Neural crest cell (in vitro differentiated cells): Measurements from ENCODE around the gene ACKR3. TPM values are rescaled to one million over a fixed set of nuclear protein-coding genes. Genes with fewer than 3 reads are reported as not detected.

Experiments used
- DNase-seq: peaks from one replicate; pipeline ENCODE4 v3.0.0; 2021; ENCODE audit warnings: low read depth, mixed read lengths, low spot score
- H3K27ac Mint-ChIP-seq: one replicate; pipeline ENCODE4 v1.8.0; 2021; ENCODE audit warnings: mild to moderate bottlenecking, mixed read lengths; ENCODE audit not compliant: unreplicated experiment
- H3K27me3 Mint-ChIP-seq: 2 replicates; pipeline ENCODE4 v1.8.0; 2021; ENCODE audit warnings: low read depth, mild to moderate bottlenecking, mixed read lengths
- H3K36me3 Mint-ChIP-seq: 2 replicates; pipeline ENCODE4 v1.8.0; 2021; ENCODE audit warnings: low read depth, mild to moderate bottlenecking, mixed read lengths
- H3K4me1 Mint-ChIP-seq: 2 replicates; pipeline ENCODE4 v1.8.0; 2021; ENCODE audit warnings: mixed read lengths
- H3K4me3 Mint-ChIP-seq: one replicate; pipeline ENCODE4 v1.8.0; 2021; ENCODE audit warnings: mild to moderate bottlenecking, mixed read lengths
- H3K9me3 Mint-ChIP-seq: 2 replicates; pipeline ENCODE4 v1.8.0; 2021; ENCODE audit warnings: mixed read lengths
- total RNA-seq: library from RNA; stranded (reverse); gene quantifications from 2 replicates; pipeline ENCODE4 v1.2.1, GENCODE V29; 2021
- TF ChIP-seq, protein P1 (sequence below): fragments of 200-600 bp; sonication (generic); conservative IDR thresholded peaks from 2 replicates; pipeline ENCODE4 v1.5.0; 2021; ENCODE audit warnings: antibody characterized with exemption, mild to moderate bottlenecking

ACKR3 gene
- total RNA-seq, 1 donor from 2014 or later = 24.5 TPM

DNA sequence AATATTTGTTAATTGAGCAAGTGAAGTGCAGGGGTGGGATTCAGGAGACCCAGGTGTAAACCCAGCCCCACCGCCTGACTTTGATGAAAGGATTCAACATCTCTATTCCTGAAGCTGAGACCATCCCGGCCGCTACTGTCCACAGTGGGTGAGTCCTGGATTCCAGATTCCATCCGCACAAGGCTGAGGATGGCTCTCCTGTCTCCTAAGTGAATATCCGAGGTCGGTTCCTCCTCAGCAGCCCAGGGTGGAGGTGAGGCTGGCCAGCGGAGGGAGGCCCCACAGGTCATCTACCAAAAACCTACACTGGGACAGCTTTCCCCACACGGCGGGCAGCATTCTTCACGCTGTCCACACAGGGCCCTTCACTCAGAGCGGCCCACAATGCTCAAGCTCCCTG, 57.6 kb downstream of the ACKR3 start:
- H3K4me1 Mint-ChIP-seq = peaks cover 39% of the 10 kb centered on the region
- no peaks in the 10 kb centered on the region for H3K36me3 Mint-ChIP-seq
- H3K9me3 Mint-ChIP-seq = no peaks in the 10 kb centered on the region

DNA sequence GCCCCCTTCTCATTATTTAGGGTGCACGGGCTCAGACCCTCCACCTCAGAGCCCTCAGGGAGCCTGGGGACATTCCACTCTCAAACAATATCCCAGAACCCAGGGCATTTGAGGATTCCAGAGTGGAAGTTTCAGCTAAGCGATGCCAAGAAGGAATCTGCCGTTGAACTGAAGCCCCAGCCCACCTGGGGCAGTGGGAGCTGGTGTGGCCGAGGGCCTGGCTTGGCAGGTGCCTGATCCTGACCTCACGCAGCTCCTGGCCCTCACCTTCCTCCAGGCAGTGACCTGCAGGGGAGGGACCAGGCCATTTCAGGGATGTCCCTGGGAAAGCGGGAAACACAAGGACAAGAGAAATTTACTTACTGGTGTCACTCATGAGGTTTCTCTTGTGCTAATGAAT, 58.2 kb downstream of the ACKR3 start:
- Mint-ChIP-seq H3K4me3 (no peak overlapping the region), H3K36me3 (no peaks in the 10 kb centered on the region), H3K9me3 (no peaks in the 10 kb centered on the region), H3K4me1 (peaks cover 45% of the 10 kb centered on the region), H3K27ac (no peak overlapping the region), H3K27me3 (no peaks in the 10 kb centered on the region)
- no peak for DNase-seq
- TF ChIP-seq, protein P1, sequence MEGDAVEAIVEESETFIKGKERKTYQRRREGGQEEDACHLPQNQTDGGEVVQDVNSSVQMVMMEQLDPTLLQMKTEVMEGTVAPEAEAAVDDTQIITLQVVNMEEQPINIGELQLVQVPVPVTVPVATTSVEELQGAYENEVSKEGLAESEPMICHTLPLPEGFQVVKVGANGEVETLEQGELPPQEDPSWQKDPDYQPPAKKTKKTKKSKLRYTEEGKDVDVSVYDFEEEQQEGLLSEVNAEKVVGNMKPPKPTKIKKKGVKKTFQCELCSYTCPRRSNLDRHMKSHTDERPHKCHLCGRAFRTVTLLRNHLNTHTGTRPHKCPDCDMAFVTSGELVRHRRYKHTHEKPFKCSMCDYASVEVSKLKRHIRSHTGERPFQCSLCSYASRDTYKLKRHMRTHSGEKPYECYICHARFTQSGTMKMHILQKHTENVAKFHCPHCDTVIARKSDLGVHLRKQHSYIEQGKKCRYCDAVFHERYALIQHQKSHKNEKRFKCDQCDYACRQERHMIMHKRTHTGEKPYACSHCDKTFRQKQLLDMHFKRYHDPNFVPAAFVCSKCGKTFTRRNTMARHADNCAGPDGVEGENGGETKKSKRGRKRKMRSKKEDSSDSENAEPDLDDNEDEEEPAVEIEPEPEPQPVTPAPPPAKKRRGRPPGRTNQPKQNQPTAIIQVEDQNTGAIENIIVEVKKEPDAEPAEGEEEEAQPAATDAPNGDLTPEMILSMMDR = no peak

More for the DNA sequence above, 57.6 kb downstream of the ACKR3 start:
- TF ChIP-seq, protein P1 = no peak
- no peak for DNase-seq
- peak overlapping the region; percentile 88 for H3K27ac Mint-ChIP-seq
- no peaks in the 10 kb centered on the region for H3K27me3 Mint-ChIP-seq
- H3K4me3 Mint-ChIP-seq = no peak overlapping the region

DNA sequence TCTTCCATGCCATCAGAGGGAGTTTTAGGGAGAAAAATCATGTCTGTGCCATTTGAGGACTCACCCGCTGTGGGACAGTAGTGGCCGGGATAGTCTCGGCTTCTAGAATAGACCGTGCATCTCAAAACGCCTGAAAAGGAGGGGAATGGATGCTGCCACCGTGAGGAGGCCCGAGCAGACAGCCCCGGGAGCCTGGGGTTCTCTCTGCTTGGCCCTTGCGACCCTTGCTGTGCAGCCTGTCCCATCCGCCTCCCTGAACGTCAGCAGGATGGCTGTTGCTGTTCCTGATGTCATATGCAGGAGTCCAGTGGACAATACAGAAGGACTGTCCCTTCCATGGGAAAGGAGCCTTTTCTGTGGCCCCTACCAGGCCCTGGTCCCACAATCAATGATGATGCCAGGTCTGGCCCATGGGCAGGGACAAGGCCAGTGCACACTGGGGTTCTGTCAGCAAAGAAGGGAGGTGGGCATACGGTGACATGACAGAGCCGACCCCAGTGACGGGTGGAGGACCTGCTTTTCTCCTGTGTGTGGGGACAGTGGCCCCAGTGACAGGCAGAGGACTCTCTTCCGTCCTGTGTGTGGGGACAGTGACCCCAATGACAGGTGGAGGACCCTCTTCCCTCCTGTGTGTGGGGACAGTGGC, 58.8 kb downstream of the ACKR3 start:
- Mint-ChIP-seq H3K36me3 (no peaks in the 10 kb centered on the region), H3K9me3 (no peaks in the 10 kb centered on the region), H3K27ac (no peak overlapping the region), H3K27me3 (no peaks in the 10 kb centered on the region), H3K4me1 (peaks cover 48% of the 10 kb centered on the region), H3K4me3 (no peak overlapping the region)
- TF ChIP-seq, protein P1 = no peak
- no peak for DNase-seq

DNA sequence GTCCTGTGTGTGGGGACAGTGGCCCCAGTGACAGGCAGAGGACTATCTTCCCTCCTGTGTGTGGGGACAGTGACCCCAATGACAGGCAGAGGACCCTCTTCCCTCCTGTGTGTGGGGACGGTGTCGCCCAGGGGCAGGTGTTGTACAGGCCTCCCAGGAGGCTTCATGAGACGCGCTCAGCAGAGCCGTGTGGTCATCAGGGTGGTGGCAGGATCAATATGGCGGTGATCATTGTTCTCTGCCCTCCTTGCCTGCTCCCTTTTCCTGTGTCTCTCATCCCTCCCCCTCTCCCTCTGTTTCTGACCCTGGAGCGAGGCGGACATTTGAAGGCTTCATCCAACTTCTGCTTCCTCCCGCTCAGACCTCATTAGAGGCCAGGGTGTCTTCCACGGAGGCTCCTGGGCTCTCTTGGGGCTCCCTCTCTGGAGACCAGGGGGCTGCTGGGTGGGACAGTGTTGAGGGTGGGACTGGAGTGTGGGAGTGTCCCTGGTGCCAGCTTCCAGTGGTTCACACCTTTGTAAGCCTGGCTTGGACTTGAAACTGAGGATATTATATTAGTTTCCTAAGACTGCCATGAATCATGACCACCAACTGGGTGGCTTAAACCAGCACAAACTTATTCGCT, 59.5 kb downstream of the ACKR3 start:
- no peak overlapping the region for H3K27ac Mint-ChIP-seq
- H3K4me3 Mint-ChIP-seq = no peak overlapping the region
- H3K9me3 Mint-ChIP-seq = no peaks in the 10 kb centered on the region
- no peaks in the 10 kb centered on the region for H3K36me3 Mint-ChIP-seq
- TF ChIP-seq, protein P1 = no peak
- DNase-seq = no peak
- H3K4me1 Mint-ChIP-seq = peaks cover 53% of the 10 kb centered on the region
- no peaks in the 10 kb centered on the region for H3K27me3 Mint-ChIP-seq

DNA sequence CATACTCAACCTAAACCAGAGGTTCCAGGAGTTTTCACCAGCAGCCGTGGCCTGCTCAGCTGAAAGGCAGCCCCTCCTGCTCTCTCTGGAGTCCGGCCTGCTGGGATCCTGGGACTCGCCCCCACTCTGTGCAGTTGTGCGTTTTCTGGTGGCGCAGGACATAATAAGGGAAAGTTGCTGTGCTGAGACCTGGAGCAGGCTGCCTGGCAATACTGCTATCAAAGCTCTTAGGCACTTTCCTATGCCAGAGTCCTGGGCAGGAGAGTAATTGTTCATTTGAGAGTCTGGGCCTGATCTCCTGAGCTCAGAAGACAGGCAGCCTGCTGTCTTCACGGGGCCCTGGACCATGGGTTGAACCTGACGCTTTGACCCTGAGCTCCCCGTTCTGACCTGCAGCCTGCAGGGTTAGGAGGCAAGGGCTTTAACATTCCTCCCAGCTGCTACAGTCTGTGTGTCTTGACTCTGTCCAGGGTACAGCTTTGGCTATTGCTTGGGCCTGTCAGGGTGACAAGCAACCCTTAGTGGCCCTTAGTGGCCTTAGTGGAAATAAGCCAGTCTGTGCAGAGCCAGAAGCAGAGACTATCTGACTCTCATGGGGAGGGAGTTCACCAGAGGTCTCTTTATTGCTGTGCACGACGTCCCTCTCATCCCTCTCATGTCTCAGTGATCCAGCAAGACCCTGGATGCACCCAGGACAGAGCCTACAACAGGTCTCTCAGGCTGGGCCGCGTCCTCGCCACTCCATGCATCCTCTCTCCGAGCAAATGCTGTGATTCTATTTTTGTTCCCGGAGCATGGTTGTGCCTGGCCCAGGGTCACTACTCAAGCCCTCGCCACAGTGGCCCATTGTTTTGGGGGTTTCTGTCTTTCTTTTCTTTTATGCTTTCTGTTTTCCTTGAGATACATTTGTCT, 60.6 kb downstream of the ACKR3 start:
- TF ChIP-seq, protein P1 = no peak
- no peak overlapping the region for H3K4me3 Mint-ChIP-seq
- peaks cover 56% of the 10 kb centered on the region for H3K4me1 Mint-ChIP-seq
- DNase-seq = no peak
- H3K27ac Mint-ChIP-seq = peak overlapping the region; percentile 98
- H3K36me3 Mint-ChIP-seq = no peaks in the 10 kb centered on the region
- no peaks in the 10 kb centered on the region for H3K27me3 Mint-ChIP-seq
- no peaks in the 10 kb centered on the region for H3K9me3 Mint-ChIP-seq
